GM06990 (cell line): ENCODE results near the gene TPST2.

Source experiments
- DNase-seq: peaks from one replicate; pipeline ENCODE4 v3.0.0-alpha.2; 2011; ENCODE audit not compliant: insufficient read length; ENCODE audit errors: extremely low read depth
- H3K27me3 ChIP-seq: replicated peaks from 2 replicates; pipeline ENCODE4 v1.6.0; 2011; ENCODE audit warnings: low read length; ENCODE audit not compliant: control insufficient read depth, insufficient read depth
- H3K36me3 ChIP-seq: 2 replicates; pipeline ENCODE4 v1.5.1; 2011; ENCODE audit warnings: low read length; ENCODE audit not compliant: control insufficient read depth, insufficient read depth
- H3K4me3 ChIP-seq: replicated peaks from 2 replicates; pipeline ENCODE4 v1.5.1; 2011; ENCODE audit warnings: low read depth, mild to moderate bottlenecking, control low read depth, low read length
- CTCF ChIP-seq: IDR thresholded peaks from 2 replicates; pipeline ENCODE4 v1.5.1; 2011; ENCODE audit warnings: low read length, control low read depth, mild to moderate bottlenecking, inconsistent platforms; ENCODE audit not compliant: insufficient read depth, poor library complexity, severe bottlenecking

TPST2 gene

DNA sequence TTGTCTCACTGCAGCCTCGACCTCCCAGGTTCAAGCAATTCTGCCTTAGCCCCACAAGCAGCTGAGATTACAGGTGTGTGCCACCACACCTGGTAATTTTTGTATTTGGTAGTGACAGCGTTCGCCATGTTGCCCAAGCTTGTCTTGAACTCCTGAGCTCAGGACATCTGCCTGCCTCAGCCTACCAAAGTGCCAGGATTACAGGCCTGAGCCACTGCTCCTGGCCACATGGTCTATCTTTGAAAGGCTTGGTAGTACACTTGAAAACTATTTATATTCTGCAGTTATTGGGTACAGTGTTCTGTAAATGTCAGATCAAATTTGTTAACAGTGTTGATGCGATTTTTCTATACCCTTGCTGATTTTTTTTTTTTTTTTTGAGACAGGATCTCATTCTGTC lies 41.4 kb upstream of the TPST2 start:
- no peak for TF ChIP-seq CTCF
- Histone ChIP-seq H3K27me3 (no peaks in the 10 kb centered on the region), H3K4me3 (no peak overlapping the region)

DNA sequence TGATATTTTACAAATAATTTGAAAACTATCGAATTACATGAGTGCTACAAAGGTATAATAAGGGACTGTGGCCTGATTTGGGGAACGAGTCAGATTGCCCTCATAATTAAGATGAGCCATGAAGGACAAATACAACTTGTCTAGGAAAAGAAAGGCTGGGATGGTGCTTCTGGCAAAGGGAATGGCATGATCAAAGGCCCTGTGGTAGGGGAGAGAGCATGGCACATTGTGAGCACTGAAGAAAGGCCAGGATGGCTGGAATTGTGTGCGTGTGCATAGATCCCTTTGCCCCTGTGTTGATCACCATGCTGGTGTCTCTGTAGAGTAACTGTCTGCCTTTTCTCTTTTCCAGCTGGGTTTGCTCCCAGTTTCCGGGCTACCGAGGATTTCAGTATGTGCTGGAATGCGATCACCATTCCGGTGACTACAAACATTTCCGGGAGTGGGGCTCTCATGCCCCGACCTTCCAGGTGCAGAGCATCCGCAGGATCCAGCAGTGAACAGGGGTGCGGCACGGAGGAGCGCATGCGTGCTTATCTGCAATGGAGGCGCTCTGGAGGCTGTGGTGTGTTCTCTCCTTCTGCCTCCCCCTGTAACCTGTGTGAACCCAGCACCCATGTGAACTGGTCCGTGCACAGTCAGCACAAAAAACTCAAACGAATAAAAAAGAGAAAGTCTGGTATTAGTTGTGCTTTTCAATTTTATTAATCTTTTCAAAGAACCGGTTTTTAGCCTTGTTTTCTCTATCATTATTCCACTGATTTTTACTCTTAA lies 40.2 kb upstream of the TPST2 start:
- TF ChIP-seq CTCF, result no peak
- no peak overlapping the region for H3K4me3 ChIP-seq
- H3K36me3 ChIP-seq, result no peaks in the 10 kb centered on the region
- no peaks in the 10 kb centered on the region for H3K27me3 ChIP-seq
- no peak for DNase-seq

More for the DNA sequence above, 41.4 kb upstream of the TPST2 start:
- H3K36me3 ChIP-seq, result no peaks in the 10 kb centered on the region
- DNase-seq, result no peak

DNA sequence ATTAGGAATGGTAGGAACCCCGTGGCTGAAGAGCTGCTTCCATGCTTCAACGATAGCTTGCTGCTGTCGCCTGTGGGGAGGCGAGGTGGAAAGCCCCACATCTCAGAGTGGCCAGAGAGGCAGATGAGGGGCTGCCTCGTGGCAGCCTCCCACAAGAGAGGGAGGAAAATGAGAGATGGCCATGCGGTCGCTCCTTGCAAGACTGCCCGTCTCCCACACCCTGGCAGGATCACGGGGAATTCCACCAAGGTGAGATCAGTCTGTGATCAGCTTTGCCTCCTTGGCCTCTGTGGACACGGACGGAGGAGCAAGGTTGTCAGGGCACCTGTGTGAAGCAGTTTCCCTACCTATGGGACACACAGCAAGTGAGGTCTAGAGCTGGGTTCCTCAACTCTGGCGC lies 34.9 kb upstream of the TPST2 start:
- H3K36me3 ChIP-seq, result no peaks in the 10 kb centered on the region
- TF ChIP-seq CTCF, result no peak
- no peak for DNase-seq
- no peak overlapping the region for H3K4me3 ChIP-seq
- no peaks in the 10 kb centered on the region for H3K27me3 ChIP-seq

DNA sequence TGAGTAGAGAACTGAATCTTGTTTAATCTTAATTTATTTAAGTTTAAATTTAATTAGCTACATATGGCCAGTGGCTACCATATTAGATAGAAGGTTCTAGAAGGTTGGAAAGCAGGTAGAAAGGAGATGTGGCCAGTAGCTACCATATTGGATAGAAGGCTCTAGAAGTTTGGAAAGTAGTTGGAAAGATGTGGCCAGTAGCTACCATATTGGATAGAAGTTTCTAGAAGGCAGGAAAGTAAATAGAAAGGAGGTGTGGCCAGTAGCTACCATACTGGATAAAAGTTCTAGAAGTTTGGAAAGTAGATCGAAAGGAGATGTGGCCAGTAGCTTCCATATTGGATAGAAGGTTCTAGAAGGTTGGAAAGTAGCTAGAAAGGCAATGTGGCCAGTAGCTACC lies 34.1 kb upstream of the TPST2 start:
- no peak for DNase-seq
- no peak overlapping the region for H3K4me3 ChIP-seq
- no peak for TF ChIP-seq CTCF
- H3K27me3 ChIP-seq, result no peaks in the 10 kb centered on the region
- H3K36me3 ChIP-seq, result no peaks in the 10 kb centered on the region

DNA sequence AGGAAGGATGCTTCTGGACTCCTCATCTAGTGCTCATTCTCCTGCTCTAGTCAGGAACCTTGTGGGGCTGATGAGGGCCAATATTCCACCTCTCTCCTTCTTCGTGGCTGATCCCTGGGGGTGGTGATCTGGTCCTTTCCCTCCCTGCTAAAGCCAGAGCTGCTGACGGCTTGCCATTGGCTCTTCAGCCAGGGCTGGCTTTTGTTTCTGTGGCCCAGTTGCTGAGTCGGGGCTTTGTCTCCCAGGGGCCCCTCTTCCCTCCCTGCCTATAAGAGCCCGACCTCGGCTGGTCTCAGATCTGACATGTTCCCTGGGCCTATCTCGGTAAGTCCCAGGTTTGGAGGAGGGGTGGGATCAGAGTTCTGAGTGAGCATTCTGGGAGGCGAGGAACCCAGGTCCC lies 31.7 kb upstream of the TPST2 start, which contains the start of gene CRYBA4:
CRYBA4 (plus strand) TSS at position 301 of the 400 bp plus-strand sequence. CDS start 634 bp downstream, outside the sequence.
- H3K4me3 ChIP-seq, result no peak within 1 kb of the TSS
- no peaks in the 10 kb centered on the region for H3K27me3 ChIP-seq
- no peaks in the 10 kb centered on the region for H3K36me3 ChIP-seq
- no peak for DNase-seq
- TF ChIP-seq CTCF, result no peak

- no peak overlapping the region for H3K4me3 ChIP-seq
- no peak for DNase-seq
- TF ChIP-seq CTCF, result no peak
- H3K27me3 ChIP-seq, result no peaks in the 10 kb centered on the region
- no peaks in the 10 kb centered on the region for H3K36me3 ChIP-seq
Measured at GRCh38 chr22:26620197-26620596, 30.3 kb upstream of the TPST2 start.
